Liver (tissue), 3 donors: Measurements from ENCODE around the gene TEP1.

Source experiments
- EGR1 ChIP-seq, 2 donors: IDR thresholded peaks; 2 replicates each; pipeline ENCODE4 v1.6.1; 2016 to 2018; ENCODE audit warnings: antibody characterized with exemption in 2 of 2, low read depth in 2 of 2
- YY1 ChIP-seq: IDR thresholded peaks from 2 replicates; pipeline ENCODE4 v1.6.1; 2016; ENCODE audit warnings: antibody characterized with exemption, mild to moderate bottlenecking
- TF ChIP-seq, protein P1 (sequence below): fragments of 150-350 bp; IDR thresholded peaks from 2 replicates; pipeline ENCODE4 v1.5.1; 2017; ENCODE audit warnings: improper control_type of control experiment, low read depth, low read length; ENCODE audit not compliant: missing input control
- TF ChIP-seq, protein P2 (sequence below): IDR thresholded peaks from 2 replicates; pipeline ENCODE4 v1.6.1; 2016; ENCODE audit warnings: antibody characterized with exemption
- TF ChIP-seq, protein P3 (sequence below): IDR thresholded peaks from 2 replicates; pipeline ENCODE4 v1.6.1; 2016; ENCODE audit warnings: antibody characterized with exemption, mild to moderate bottlenecking
- donor health status: healthy.
- donor health status: healthy.

DNA sequence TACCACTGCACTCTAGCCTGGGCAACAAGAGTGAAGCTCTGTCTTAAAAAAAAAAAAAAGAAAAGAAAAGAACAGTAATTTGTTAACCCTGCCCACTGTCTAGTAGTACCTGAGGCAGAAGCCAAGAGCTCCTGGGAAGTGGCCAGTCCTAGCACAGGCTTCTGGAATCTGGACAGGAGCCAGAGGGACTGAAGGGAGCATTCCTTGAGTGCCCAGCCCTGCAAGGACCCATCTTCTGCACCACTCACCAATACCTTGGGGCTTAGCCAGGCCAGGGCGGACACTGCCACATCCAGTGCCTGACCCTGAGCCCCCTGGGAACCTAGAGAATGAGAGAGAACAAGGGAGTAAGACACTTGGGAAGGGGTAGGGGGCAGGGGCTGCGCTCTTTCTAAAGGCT is 36.1 kb downstream of the TEP1 start:
- TF ChIP-seq, protein P1, sequence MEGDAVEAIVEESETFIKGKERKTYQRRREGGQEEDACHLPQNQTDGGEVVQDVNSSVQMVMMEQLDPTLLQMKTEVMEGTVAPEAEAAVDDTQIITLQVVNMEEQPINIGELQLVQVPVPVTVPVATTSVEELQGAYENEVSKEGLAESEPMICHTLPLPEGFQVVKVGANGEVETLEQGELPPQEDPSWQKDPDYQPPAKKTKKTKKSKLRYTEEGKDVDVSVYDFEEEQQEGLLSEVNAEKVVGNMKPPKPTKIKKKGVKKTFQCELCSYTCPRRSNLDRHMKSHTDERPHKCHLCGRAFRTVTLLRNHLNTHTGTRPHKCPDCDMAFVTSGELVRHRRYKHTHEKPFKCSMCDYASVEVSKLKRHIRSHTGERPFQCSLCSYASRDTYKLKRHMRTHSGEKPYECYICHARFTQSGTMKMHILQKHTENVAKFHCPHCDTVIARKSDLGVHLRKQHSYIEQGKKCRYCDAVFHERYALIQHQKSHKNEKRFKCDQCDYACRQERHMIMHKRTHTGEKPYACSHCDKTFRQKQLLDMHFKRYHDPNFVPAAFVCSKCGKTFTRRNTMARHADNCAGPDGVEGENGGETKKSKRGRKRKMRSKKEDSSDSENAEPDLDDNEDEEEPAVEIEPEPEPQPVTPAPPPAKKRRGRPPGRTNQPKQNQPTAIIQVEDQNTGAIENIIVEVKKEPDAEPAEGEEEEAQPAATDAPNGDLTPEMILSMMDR: no peak
- no peak for TF ChIP-seq YY1
- TF ChIP-seq, protein P2, sequence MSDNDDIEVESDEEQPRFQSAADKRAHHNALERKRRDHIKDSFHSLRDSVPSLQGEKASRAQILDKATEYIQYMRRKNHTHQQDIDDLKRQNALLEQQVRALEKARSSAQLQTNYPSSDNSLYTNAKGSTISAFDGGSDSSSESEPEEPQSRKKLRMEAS: no peak
- no peak for TF ChIP-seq EGR1 (IDR thresholded peaks at IDR 0.05; ENCODE audit: low read depth in 2 of 2)
- TF ChIP-seq, protein P3, sequence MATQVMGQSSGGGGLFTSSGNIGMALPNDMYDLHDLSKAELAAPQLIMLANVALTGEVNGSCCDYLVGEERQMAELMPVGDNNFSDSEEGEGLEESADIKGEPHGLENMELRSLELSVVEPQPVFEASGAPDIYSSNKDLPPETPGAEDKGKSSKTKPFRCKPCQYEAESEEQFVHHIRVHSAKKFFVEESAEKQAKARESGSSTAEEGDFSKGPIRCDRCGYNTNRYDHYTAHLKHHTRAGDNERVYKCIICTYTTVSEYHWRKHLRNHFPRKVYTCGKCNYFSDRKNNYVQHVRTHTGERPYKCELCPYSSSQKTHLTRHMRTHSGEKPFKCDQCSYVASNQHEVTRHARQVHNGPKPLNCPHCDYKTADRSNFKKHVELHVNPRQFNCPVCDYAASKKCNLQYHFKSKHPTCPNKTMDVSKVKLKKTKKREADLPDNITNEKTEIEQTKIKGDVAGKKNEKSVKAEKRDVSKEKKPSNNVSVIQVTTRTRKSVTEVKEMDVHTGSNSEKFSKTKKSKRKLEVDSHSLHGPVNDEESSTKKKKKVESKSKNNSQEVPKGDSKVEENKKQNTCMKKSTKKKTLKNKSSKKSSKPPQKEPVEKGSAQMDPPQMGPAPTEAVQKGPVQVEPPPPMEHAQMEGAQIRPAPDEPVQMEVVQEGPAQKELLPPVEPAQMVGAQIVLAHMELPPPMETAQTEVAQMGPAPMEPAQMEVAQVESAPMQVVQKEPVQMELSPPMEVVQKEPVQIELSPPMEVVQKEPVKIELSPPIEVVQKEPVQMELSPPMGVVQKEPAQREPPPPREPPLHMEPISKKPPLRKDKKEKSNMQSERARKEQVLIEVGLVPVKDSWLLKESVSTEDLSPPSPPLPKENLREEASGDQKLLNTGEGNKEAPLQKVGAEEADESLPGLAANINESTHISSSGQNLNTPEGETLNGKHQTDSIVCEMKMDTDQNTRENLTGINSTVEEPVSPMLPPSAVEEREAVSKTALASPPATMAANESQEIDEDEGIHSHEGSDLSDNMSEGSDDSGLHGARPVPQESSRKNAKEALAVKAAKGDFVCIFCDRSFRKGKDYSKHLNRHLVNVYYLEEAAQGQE: no peak
